GM19240 (cell line): ENCODE data around the gene IGSF21.

ENCODE experiments used
- DNase-seq: peaks from one replicate; pipeline ENCODE4 v3.0.0; 2011; ENCODE audit warnings: low spot score; ENCODE audit not compliant: insufficient read length

Gene IGSF21

GRCh38 chr1:18323259-18323658, 215.7 kb downstream of the IGSF21 start:
- DNase-seq: no peak

DNA sequence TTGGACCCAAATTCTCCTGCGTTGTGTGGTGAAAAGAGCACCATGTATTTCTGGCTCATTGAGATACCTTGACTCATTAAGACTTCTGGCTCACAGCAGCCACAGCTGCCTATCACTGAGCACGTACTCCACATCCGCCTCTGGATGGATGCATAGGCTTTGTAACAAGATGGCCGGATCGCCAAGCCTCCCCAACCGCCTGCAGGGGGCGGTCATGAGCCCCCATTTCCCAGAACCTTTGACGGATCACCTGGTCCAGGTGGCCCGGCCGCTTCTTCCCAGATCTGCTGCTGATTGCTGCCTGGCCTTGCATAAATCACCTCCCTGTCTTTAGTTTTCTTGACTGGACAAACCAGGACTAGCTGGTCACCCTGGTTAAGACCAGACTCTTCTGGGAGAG, 216.6 kb downstream of the IGSF21 start:
- DNase-seq: no peak

DNA sequence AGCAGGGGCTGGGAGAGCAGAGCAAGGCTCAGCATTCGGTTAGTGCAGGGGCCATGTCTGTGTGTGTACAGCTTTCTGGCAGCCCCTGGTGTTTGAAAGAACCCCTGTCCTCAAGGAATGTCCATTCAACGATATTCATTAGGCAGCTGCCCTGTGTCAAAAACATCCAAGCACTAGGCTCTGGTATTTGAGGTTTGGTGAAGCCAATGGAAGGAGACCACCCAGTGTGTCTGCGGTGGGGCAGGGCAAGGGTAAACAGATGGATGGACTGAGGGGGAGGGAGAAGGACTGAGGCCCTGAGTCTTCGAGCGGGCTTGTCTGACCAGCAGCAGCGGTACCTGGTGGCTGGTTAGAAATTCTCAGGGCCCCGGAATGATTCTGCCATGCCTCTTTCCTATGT, 217.5 kb downstream of the IGSF21 start:
- DNase-seq: no peak

DNA sequence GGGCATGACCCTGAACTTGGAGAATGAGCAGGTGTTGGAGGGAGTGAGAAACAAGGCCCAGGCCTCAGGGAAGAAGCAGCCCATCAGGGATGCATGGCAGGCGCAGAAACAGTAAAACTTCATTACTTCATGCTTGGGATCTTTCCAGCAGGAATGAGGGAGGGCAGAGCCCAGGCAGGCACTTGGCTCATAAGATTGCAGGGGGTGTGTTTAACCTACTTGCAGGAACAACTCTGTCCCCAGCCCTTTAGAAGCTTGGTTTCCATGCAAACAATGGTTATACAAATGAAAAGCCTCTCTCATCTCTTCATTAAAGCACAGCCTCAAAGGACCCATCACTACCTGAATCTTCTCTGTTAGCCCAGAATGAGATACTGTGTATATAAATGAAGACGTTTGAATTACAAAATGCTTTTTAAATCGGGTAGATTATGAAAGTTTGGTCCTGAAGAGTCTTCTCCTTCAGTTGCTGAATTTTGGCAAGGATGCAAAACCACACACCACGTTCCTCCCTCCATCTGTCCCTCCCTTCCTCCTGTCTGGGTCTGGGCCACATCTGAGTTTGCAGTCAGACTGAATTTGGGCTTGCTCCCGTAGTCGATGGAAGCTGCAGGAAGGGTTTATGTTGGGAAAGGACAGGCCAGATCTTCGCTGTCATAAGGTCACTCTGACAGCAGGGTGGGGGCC, 218.8 kb downstream of the IGSF21 start:
- no peak for DNase-seq

DNA sequence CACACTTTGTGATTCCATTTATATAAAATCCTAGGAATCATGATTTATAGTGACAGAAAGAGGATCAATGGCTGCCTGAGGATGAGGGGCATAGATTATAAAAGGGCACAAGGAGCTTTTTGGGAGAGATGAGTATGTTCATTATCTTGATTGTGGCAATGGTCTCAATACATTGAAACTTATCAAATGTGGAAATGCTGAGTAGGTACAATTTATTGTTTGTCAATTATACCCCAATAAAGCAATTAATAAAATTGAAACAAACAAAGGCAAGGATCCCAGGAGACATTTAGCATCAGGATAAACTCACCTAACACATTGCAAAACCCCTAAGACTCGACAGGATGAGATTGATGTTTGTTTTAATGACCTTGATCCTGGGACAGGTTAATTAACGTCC, 220.1 kb downstream of the IGSF21 start:
- DNase-seq: no peak

DNA sequence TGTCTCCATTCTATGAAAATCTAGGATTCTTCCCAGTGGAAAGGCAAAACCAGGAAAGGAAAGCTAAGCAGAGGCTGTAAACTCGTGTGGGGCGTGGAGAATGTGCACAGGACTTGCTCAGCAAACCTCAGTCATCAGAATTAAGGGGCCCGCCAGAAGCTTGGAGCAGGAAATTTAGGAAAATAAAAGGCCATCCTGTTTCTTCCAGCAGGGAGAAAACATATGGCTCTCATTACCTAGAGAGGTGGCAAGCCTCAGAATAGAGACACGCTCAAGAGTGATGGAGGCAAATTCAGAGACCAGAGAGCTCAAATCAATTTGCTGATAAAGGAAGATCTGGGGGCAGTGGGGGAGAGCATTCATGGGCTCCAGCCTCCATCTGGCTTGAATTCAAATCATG, 221.2 kb downstream of the IGSF21 start:
- no peak for DNase-seq

DNA sequence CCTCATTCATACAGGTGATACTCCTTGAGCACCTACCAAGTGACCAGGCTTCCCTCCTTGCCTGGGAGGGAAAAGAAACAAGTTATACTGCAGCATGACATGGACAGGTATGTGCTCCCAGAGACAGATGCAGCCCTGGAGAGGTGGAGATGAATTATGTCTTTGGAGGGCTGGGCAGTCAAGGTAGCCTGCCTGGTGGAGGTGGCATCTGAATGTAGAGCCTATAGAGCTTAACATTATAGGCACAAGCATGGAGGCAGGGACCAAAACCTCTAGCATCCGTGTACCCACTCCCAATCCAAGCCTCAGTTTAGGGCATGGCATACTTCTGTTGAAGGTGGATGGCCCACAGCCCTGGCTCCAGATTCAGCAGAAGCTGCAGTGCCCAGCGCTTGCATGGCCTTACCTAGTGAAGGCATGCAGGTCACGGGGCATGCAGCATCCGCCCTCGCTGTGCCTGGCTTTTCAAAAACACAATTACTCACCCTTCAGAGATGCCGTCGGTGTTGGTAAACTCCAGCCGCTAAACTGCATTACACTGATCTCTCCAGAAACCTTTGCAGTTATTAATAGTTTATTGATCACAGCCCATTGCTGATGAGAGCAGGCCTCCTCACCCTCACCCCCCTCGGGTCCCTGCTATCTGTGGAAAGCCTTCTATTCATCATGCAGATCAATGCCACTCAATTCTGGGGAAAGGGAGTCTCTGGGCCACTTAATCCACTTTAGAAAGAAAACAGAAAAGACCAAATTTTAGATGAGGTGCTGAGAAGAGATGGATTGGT, 222.1 kb downstream of the IGSF21 start:
- DNase-seq: no peak

DNA sequence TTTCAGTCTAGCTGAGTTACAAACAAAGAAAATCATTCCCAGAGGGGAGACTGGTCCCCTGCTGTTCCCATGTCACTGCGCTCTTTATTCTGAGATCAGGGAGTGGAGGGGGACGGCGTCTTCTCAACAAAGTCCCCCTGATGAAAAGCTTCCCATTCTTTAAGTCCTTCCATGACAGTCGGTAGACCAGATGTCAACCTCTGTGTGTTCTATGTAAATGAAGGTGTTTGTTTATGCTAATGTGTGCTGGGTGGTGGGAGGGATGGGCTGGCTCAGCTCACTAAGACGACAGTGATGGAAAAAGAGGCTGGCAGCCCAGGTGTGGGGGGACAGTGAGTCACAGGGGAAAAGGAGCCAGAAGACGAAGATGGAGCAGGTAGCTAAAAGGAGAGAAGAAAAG, 225.0 kb downstream of the IGSF21 start:
- no peak for DNase-seq

DNA sequence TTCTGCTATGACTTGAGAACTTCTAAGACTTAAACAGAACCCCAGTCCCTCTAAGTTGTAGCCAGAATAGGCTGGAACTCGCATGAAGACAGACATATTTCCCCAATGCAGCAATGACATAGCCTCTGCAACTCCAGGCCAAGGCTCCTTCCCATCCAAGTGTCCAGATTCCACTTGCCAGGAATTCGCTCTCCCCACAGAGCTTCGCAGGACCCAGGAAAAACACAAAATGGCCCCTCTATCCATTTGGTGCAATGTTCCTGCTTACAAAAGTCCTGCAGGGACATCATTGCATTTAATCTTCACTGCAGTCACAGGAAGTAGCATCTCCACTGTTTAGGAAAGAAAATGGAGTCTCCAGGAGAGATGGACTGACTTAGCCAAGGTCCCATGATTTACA, 225.6 kb downstream of the IGSF21 start:
- no peak for DNase-seq

GRCh38 chr1:18336801-18337200, 229.2 kb downstream of the IGSF21 start:
- DNase-seq: no peak

DNA sequence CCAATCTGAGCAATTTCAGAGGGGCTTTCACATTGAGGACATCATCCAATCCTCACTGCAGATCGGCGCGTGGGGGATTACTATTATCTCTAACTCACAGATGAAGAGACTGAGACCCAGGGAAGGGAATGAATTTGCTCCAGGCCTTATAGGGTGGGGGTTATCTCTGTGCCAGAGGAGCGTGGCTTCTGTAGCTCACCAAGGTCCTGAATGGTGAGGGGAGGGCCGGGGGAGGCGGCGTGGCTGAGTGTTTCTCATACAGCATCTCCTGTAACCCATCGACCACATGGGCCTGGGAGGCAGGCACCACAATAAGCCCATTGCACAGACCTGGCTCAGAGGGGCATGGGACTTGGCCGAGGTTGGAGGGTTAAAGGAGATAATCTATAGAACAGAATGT, 230.2 kb downstream of the IGSF21 start:
- no peak for DNase-seq

DNA sequence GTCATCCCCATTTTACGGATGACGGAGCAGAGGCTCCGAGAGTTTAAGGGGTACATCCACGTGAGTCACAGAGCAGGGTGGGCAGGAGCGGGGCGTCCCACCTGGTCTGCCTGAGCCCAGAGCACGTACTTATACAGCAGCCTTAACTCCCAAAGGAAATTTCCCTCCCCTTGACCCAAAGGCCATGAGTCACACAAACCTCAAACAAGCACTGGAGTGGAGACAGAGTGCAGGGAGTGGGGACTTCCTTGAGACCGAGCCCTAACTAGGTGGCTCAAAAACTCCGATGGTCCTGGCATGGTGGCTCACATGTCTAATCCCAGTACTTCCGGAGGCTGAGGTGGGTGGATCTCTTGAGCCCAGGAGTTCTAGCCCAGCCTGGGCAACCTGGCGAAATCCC, 231.6 kb downstream of the IGSF21 start:
- no peak for DNase-seq

DNA sequence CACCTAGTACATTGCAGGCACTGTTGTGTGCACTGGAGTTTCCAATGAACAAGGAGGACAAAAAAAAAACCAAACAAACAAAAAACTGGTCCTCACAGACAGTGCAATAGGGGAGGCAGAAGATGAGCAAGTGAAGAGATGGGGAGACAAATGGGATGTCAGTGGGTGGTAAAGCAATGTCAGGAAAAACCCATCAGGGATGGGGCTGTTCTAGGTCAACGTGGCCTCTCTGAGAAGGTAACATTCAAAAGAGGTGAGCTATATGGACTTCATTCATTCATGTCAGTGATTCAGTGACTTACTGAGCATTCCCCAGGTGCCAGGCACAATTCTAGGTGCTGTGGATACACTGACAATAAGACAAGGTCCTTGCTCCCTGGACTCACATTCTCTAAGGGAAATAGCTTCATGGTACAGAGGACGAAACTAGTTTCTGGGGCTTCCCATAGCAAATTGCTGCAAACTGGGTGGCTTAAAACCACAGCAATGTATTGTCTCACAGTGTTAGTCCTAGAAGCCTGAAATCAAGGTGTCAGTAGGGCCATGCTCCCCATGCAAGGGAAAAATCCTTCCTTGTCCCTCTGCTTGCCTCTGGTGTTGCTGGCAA, 232.7 kb downstream of the IGSF21 start:
- DNase-seq: no peak

GRCh38 chr1:18340787-18341186, 233.2 kb downstream of the IGSF21 start:
- DNase-seq: no peak

- no peak for DNase-seq
These were observed 233.9 kb downstream of the IGSF21 start for GRCh38 chr1:18341291-18342069.

- no peak for DNase-seq
These were observed 235.1 kb downstream of the IGSF21 start for GRCh38 chr1:18342744-18343143.

DNA sequence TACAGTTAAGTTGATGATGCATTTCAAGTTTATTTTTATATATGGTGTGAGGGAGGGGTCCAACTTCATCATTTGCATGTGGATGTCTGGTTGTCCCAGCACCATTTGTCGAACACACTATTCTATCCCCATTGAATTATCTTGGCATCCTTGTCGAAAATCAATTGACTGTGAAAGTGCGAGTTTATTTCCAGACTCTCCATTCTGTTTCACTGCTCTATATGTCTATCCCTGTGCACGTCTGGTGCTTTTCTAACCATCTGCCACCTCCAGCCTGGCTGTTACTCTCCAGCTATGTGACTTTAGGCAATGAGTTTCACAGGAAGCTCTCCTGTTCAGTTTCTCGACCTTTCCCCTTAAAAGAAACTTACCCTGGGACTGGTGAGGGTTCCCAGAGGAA, 236.0 kb downstream of the IGSF21 start:
- DNase-seq: no peak

DNA sequence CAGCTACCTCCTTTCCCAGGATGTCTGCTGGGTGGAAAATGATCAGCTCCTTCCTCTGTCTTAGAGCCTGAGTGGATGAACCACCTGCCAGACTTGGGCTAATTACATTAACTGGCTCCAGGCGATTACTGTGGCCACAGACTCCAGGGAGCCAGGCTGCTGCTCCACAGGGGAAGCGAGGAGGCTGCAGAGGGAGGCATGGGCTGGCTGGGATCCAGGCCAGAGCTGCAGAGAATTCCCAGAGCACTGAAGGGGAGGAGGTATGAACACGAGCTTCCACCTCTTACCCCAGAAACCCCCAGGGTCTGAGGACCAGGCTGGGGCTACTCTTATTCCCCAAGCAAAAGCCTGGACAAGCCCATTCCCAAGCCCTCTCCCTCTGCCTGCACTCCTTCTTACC, 237.2 kb downstream of the IGSF21 start:
- DNase-seq: no peak

- DNase-seq: no peak
These were observed 240.0 kb downstream of the IGSF21 start for GRCh38 chr1:18347559-18347958.

- DNase-seq: no peak
These were observed 240.8 kb downstream of the IGSF21 start for GRCh38 chr1:18348354-18348753.

DNA sequence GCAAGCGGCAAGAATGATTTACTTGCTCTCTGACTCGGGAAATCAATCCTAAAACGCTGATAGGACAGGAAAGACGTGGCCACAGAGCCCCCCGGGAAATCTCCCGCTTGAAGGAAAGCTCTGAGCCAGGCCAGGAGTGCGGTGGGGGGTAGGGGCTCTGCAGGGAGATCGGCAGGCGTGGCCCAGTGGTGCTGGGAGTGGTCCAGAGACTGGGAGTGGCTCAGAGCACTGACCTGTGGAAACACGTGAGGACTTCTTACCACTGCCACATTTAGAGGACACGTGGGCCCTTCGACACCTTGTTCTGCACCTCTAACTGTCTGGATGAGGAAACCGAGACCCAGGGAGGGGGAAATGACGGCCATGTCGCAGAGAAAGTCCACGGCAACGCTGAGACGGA, 243.1 kb downstream of the IGSF21 start:
- DNase-seq: no peak

DNA sequence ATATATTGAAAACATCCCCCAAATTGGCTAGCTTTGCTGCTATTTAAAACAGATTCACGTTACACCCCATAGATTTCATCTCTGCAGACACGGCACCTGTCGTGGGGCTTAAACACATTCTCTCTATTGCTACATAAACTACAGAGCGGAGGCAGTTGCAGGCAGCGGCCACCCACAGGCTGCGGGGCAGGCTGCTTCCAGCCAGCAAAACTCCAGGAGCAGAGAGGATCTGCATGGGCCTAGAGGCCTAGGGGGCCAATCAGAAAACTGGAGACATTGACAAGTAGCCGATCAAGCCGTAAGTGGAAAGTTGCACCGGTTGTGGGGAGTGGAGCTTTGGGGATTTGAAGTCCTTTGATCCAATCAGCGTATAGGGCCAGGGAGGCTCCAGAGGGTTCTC, 244.1 kb downstream of the IGSF21 start:
- no peak for DNase-seq
